ENCODE measurements around the gene DNAH7.

DNAH7 gene

DNA sequence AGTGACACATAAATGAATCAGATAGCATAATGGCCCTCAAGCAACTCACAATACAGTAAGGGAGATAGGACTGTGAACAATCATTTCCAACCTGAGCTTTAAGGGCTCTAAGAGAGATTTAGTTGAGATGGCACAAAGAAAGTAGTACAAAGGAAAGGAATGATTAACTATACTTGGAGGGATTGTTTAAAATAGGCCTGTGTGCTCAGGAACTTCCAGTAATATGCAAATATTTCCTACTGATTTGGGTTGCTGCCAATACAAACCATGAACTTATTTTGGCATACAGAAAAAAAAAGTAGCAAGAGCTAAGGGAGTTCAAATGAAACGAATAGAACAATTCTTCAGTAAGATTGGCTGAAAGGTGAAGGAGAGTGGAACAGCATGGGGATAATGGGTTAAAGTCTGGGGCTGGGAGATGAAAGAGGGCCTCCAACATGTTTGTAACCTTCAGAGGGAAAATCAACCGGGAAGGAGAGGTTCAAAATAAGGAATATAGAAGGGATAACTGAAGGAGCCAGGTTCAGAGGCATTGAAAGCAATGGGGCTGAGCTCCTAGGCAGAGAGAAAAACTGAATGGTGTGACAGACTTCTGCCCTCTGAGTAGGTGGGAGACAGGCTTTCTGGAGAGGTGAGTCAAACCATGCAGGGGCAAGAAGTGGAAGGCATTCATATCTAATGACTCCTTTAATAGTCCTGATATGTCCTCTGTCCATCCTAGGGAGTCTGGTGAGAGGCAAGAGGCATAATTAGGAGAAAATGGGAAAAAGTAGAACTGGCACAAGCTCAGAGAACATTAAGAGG is 83.5 kb downstream of the DNAH7 start:
- no peak for DNase-seq (ENCODE audit: low read depth)
- TF ChIP-seq, protein P1, sequence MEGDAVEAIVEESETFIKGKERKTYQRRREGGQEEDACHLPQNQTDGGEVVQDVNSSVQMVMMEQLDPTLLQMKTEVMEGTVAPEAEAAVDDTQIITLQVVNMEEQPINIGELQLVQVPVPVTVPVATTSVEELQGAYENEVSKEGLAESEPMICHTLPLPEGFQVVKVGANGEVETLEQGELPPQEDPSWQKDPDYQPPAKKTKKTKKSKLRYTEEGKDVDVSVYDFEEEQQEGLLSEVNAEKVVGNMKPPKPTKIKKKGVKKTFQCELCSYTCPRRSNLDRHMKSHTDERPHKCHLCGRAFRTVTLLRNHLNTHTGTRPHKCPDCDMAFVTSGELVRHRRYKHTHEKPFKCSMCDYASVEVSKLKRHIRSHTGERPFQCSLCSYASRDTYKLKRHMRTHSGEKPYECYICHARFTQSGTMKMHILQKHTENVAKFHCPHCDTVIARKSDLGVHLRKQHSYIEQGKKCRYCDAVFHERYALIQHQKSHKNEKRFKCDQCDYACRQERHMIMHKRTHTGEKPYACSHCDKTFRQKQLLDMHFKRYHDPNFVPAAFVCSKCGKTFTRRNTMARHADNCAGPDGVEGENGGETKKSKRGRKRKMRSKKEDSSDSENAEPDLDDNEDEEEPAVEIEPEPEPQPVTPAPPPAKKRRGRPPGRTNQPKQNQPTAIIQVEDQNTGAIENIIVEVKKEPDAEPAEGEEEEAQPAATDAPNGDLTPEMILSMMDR (conservative IDR thresholded peaks at IDR 0.05; ENCODE audit: low read depth, low read length) = no peak
- no peak overlapping the region for H3K4me3 ChIP-seq (ENCODE audit: low read length)

DNA sequence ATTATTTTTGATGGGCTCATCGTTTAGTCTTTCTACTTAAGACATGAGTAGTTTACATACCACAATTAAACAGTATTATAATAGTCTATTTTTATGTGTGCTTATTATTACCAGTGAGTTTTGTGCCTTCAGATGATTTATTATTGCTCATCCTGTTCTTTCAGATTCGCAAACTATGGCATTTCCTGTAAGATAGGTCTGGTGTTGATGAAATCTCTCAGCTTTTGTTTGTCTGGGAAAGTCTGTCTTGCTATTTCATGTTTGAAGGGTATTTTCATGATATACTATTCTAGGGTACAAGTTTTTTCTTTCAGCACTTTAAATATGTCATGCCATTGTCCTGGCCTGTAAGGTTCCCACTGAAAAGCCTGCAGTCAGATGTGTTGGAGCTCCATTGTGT is 101.3 kb downstream of the DNAH7 start:
- no peak overlapping the region for H3K4me3 ChIP-seq (ENCODE audit: low read length)
- TF ChIP-seq, protein P1 (conservative IDR thresholded peaks at IDR 0.05; ENCODE audit: low read depth, low read length) = no peak
- no peak for DNase-seq (ENCODE audit: low read depth)

DNA sequence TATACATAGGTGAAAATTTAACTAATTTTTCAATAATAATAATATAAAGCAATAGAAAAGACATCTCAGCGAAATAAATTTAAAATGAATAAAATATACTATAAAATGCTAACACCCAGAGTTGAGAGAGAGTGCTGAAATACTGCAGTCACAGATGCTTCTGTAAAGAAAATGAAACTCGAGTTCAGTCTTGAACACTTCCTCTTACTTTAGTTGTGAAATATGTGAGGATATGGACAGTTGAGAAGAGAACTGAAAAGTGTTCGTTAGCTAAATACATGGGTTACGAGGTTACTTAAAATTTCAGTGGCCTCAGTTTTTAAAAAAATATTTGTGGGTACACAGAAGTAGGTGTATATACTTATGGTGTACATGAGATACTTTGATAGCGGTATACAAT is 106.8 kb downstream of the DNAH7 start:
- H3K4me3 ChIP-seq (ENCODE audit: low read length) = no peak overlapping the region
- no peak for DNase-seq (ENCODE audit: low read depth)
- TF ChIP-seq, protein P1 (conservative IDR thresholded peaks at IDR 0.05; ENCODE audit: low read depth, low read length) = no peak

DNA sequence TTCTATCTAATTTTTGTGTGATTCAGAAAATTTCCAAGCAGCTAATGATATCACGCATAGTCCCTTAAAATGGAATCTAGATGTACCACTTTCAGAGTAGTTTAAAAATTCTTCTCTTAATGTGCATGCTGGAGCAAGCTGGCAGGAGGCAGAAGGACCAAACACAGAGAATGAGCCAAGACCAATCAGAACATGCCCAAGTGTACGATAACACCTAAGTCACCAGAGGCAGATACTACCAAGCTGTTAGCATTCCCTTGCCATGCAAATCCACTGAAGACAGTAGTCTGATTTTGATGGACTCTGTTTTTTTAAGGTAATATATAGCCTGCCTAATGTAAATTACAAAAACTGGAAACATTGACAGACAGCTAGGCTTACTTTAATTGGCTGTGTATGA is 109.3 kb downstream of the DNAH7 start:
- H3K4me3 ChIP-seq (ENCODE audit: low read length) = no peak overlapping the region
- TF ChIP-seq, protein P1 (conservative IDR thresholded peaks at IDR 0.05; ENCODE audit: low read depth, low read length) = no peak
- DNase-seq (ENCODE audit: low read depth) = no peak

DNA sequence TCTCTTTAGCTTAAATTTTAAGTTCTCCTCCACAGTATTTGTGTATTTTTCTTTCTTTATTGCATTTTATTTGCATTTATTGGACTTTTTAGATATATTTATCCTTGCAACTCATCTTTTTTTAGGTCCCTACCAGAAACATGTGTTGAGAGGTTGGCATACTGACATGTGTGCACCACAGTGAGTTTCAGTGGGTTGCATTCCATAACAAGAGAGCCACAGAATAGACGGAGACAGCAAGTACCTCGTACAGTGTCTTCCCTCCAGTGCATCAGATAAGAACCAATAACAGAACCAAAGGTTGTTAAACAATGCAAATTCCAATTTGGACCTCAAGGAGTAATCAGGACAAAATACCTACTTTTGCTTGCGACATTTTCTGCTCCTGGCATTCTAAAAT is 111.9 kb downstream of the DNAH7 start:
- TF ChIP-seq, protein P1 (conservative IDR thresholded peaks at IDR 0.05; ENCODE audit: low read depth, low read length) = no peak
- DNase-seq (ENCODE audit: low read depth) = no peak
- no peak overlapping the region for H3K4me3 ChIP-seq (ENCODE audit: low read length)

DNA sequence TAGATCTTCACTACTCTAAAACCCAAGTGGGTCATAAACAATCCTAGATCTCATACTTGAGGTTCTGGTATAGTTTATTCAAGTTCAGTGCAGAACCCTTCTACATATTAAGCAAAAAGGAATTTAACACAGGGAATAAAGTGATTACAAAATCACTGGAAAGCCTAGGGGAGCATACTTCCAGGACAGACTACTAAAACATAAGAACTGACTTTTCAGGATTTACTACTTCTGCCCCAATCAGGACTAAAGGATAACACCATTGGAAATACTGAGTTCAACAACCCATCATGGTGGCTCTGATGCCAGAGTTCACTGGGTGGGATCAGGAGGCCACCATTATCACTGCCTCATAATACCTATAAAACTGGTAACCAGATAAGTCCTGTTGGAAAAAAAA is 123.6 kb downstream of the DNAH7 start:
- TF ChIP-seq, protein P1 (conservative IDR thresholded peaks at IDR 0.05; ENCODE audit: low read depth, low read length) = no peak
- no peak for DNase-seq (ENCODE audit: low read depth)
- H3K4me3 ChIP-seq (ENCODE audit: low read length) = no peak overlapping the region

DNA sequence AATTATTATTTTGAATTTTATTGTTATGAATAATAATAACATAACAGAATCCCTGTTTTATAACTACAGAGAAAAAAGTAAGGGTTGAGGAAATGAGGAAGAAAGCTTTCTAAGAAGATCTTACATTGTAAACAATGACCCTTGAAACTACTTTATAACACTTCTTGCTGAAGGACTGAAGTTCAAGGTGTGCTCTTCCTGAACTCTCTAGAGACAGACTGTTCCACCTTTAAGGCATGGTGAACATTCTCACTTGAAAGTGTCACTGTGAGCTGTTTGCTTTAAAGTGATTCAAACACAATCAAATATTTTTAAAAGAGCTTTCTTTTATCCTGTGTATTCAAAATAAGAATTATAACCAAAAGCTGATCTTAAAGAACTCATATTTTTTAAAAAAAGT is 131.5 kb downstream of the DNAH7 start:
- TF ChIP-seq, protein P1 (conservative IDR thresholded peaks at IDR 0.05; ENCODE audit: low read depth, low read length) = no peak
- H3K4me3 ChIP-seq (ENCODE audit: low read length) = no peak overlapping the region
- DNase-seq (ENCODE audit: low read depth) = no peak

Measured in retinal pigment epithelial cell (primary cell).